OCI-LY7 (cell line): ENCODE measurements around the gene KIF13A.

Source experiments
- CTCF ChIP-seq: fragments of 200-600 bp; sonication (generic); conservative IDR thresholded peaks from 2 replicates; pipeline ENCODE4 v1.5.1; 2014; ENCODE audit warnings: mild to moderate bottlenecking, antibody characterized with exemption, low read length, moderate library complexity, mixed read lengths
- EZH2phosphoT487 ChIP-seq: fragments of 200-600 bp; sonication (generic); IDR thresholded peaks from 2 replicates; pipeline ENCODE4 v1.6.1; 2018; ENCODE audit warnings: low read depth, borderline replicate concordance, mild to moderate bottlenecking, mixed run types, antibody characterized with exemption, low read length, moderate library complexity, mixed read lengths

DNA sequence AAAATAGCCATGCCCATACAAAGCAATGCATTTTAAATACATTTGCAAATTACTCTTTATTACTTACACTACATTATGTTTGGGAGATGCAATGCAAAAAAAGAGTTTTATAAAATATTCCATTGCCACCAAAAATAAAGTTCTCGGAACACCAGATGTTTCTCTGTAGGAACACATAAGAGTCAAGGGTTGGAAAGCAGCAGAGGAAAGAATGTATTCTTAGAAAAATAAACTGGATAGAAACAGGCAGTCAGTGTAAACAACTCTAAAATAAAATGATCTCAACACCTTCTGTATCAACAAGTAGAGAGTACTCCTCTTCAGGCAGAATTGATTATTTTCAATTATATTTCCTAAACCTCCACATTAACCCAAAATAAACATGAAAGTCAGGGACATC lies 28.1 kb downstream of the KIF13A start:
- TF ChIP-seq CTCF (no peak), EZH2phosphoT487 (no peak)
